Umbilical cord (tissue), 2 donors: Measurements from ENCODE around the gene SUN3. TPM values are rescaled to one million over a fixed set of nuclear protein-coding genes. Genes with fewer than 3 reads are reported as not detected.

Experiments
- DNase-seq: peaks from one replicate; pipeline ENCODE4 v3.0.0-alpha.2; 2015; ENCODE audit warnings: low spot score
- total RNA-seq: library from RNA; depleted of rRNA; stranded (reverse); fragments of >200 nt; gene quantifications from one replicate; pipeline ENCODE4 v1.2.3, GENCODE V29; 2014; ENCODE audit warnings: low replicate concordance; ENCODE audit not compliant: insufficient read depth

The SUN3 gene
- total RNA-seq, 1 donor from 2014 or later, result not detected

- peak; percentile 93 for DNase-seq
Observed at GRCh38 chr7:47979145-47979831, 49.6 kb downstream of the SUN3 start, which contains the start of gene HUS1. Gene HUS1, minus strand, starts transcription at chr7:47979615. Its CDS starts 96 bp downstream, at chr7:47979519.

DNA sequence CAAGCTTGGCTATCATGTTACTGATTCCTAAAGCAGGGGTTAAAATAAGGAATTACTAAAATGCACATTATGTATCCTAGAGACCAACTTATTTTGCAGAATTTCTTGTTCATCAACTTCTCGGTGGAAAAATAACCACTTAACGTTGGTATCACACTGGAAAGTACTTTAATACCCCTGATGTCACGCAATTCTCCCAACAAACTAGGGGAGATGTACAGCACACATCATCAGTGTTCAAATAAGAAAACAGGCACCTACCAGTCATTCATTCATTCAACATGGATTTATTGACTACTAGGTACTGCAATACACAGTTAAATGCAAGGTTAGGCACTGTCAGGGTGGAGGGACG is 50.1 kb downstream of the SUN3 start:
- no peak for DNase-seq

- DNase-seq, result no peak
Observed at GRCh38 chr7:47973739-47974138, 55.2 kb downstream of the SUN3 start.

GRCh38 chr7:47970761-47971160 is 58.1 kb downstream of the SUN3 start:
- DNase-seq, result no peak

GRCh38 chr7:47968847-47969774 is 59.8 kb downstream of the SUN3 start:
- peak; percentile 44 for DNase-seq

GRCh38 chr7:47967708-47968107 is 61.2 kb downstream of the SUN3 start:
- DNase-seq, result no peak

DNA sequence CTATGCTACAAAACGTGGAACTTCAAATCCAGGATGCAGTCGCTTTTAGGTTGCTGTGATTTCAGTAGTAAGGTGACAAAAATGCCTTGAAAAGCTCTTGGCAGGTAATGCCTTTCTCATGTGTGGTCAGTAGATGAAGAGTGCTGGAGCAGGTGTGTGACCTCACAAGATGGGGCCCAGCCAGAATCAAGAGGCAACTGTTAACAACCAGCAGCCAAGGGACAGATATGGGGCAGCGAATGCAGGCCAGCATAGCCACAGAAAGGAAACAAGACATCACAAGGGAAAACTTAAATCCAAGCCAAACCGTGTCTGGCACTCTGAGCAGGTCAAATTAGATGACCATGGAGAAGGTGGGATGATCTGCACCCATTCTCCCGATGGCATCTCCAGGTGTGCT is 61.8 kb downstream of the SUN3 start:
- DNase-seq, result no peak

DNA sequence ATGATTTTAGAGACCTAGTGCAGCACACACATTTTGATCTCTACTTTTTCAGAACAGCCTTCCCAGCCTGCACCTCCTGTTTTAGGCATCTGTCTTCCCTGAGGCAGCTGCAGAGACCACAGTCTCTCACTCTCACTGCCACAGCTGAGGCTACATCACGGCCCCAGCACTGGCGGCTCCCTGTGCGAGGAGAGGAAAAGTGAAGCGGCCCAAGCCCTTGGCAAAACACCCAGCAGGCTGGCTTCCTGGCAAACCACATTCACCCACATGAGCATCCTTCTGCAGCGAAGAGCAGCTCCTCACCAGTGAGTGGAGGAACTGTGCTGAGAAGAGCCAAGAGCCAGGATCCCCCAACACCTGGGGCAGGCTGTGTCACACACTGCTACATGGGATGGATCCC is 63.5 kb downstream of the SUN3 start:
- DNase-seq, result no peak

DNA sequence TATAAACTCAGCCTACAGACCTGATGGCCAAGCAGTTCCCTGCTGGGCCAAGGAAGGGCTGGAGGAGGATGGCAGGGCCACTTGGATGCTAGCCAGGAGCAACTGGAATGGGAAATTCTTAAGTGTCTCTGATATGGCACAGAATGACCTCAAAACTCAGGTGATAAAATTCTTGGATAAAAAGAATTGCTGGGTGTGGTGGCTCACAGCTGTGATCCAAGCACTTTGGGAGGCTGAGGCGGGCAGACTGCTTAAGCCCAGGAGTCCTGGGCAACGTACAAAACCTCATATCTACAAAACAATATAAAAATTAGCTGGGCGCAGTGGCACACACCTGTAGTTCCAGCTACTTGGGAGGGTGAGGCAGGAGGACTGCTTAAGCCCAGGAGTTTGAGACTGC is 66.6 kb downstream of the SUN3 start:
- no peak for DNase-seq

DNA sequence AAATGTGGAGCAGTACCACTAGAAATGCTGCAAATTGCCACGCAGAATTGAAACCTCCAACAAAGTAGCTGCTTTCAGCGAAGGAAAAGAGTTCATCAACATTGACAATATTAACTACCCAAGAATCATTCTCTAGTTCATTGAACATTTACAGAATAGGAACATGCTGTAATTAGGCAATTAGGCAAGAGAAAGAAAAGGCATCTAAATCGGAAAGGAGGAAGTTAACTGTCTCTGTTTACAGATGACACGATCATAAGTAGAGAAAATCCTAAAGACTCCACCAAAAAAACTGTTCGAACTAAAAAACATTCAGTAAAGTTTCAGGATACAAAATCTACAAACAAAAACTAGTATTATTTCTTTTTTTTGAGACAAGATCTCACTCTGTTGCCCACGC is 71.8 kb downstream of the SUN3 start:
- no peak for DNase-seq

DNA sequence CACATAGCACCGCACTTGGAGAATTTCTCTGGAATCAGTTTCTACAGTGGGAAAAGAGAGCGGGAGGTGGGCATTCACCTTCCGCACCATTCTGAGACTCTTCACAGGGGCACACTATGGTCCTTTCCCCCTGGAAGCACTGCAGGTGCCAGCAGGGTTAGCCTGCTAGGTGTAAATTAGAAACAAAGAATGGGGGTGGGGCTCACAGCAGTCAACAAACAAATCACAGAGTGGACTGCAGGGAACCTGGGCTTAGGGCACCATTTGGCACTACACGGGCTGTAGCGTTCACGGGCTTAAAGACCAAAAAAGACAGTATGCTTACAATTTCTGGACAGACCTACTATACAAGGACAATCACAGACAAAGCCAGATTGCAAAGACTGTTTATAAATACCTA is 72.7 kb downstream of the SUN3 start:
- DNase-seq, result no peak

GRCh38 chr7:47954231-47954911 is 74.5 kb downstream of the SUN3 start:
- DNase-seq, result no peak

GRCh38 chr7:47953822-47954221 is 75.1 kb downstream of the SUN3 start:
- DNase-seq, result no peak

DNA sequence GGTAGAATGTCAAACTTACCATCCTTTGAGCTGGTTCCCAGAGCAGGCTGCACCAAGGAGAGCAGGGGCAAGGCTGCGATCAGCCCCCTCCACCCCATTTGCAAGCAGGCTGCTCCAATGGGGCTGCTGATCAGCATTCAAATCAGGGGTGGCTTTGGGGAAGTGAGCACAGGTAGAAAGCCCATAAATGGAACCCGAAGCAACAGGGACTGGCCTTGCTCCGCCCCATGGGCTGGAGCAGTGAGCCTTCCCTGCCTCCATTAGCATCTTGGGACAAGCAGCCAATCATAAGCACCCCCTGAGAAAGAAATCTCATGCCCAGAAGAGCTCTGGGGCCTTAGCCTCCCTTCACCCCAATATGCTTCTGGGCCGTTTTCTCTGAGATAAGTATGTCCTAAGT is 76.7 kb downstream of the SUN3 start:
- no peak for DNase-seq

GRCh38 chr7:47951374-47951773 is 77.5 kb downstream of the SUN3 start:
- no peak for DNase-seq

- DNase-seq, result no peak
Observed at GRCh38 chr7:47950714-47951113, 78.2 kb downstream of the SUN3 start.

GRCh38 chr7:47949703-47950102 is 79.2 kb downstream of the SUN3 start:
- DNase-seq, result no peak

DNA sequence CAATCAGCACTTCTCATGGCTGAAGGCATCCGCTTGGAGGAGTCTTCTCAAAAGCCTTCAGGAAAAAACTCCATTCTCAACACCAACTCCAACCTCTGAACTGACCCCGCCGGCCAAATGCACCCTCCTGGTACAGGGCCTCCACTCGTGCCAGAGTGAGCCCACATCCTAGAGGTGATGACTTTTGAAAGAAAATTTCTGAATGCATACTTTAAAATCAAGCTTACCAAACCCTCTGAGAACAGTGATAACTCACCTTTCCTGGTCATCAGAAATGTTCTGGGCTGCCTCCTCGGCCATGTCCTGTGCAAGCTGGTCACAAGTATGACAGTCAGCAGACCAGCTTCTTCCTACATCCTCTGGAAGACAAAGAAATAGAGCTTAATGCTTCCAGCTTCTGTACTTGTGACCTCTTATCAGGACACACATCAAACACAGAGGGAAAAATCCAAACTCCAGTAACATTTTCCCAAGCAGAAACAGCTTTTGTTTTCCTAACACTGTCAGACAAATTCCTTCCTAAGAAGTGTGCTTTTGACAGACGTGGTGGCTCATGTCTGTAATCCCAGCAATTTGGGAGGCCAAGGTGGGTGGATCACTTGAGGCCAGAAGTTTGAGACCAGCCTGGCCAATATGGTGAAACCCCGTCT is 80.6 kb downstream of the SUN3 start, which contains the start of gene PKD1L1:
TSS of gene PKD1L1 (minus strand) at position 326 of the 650 bp plus-strand sequence. CDS start at position 300, 26 bp downstream.
- DNase-seq, result no peak

GRCh38 chr7:47947355-47947749 is 81.6 kb downstream of the SUN3 start:
- no peak for DNase-seq

DNA sequence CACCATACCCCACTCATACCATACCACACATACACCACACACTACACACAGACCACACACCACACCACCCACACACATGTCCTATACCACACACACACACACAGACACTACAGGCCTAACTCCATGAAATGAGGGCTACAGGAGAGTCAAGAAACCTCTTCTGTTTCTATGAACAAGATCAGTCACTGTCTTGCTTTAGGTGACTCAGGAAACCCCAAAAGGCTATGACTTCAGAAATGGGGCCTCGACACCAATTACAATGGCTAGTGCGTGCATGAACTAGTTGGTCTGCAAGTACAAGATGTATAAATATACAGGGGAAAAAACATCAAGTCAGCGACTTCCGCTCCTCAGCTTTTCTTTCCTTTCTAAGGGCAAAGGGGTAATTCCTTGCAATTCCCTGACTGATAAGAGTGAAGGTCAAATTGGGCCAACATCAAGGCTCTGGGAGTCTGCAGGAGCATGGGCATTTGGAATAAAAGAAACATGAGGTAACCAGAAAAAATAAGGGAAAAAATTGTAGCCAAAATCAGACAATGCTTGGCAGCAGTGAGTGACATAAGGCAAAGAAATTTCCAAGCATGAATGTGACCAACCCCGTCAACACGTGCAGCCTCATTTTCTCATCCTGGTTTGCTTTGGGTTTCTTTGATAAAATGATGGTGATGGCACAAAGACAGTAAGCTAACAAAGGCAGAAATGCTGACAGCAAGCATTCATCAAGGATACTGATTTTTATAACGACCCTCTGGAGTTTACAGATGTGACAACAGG is 82.1 kb downstream of the SUN3 start:
- DNase-seq, result no peak
